Esophagus muscularis mucosa (tissue), 4 donors: ENCODE results near the gene SLC35F5.

Experiments
- CTCF ChIP-seq, 3 experiments: fragments of 200-600 bp in 2 of 3; fragments of 450-650 bp in 1 of 3; sonication (generic) in 2 of 3; IDR thresholded peaks; one replicate each; pipeline ENCODE4 v1.5.1; 2017 to 2019; ENCODE audit warnings: antibody characterized with exemption in 3 of 3, mild to moderate bottlenecking in 2 of 3, moderate library complexity in 1 of 3
- EP300 ChIP-seq: sonication (generic); formaldehyde crosslinking; IDR thresholded peaks from one replicate; pipeline ENCODE4 v1.6.1; 2017; ENCODE audit warnings: antibody characterized with exemption
- POLR2AphosphoS5 ChIP-seq, 2 donors: sonication (generic); formaldehyde crosslinking; IDR thresholded peaks; one replicate each; pipeline ENCODE4 v1.6.1; 2017; ENCODE audit warnings: antibody characterized with exemption in 2 of 2

GRCh38 chr2:113707106-113707505 is 49.3 kb downstream of the SLC35F5 start:
- TF ChIP-seq CTCF (IDR thresholded peaks at IDR 0.05) (no peak), POLR2AphosphoS5 (IDR thresholded peaks at IDR 0.05) (no peak), EP300 (no peak)
